GM12865 (cell line): Measurements from ENCODE around the gene KCTD12.

Source experiments
- DNase-seq: peaks from one replicate; pipeline ENCODE4 v3.0.0; 2010; ENCODE audit warnings: low read depth
- H3K4me3 ChIP-seq: 2 replicates; pipeline ENCODE4 v1.5.1; 2011; ENCODE audit warnings: mild to moderate bottlenecking, low read depth, low read length, control low read depth
- TF ChIP-seq, protein P1 (sequence below): IDR thresholded peaks from 2 replicates; pipeline ENCODE4 v1.5.1; 2011; ENCODE audit warnings: low read length, control low read depth, low read depth, inconsistent platforms; ENCODE audit not compliant: insufficient read depth; ENCODE audit errors: missing control alignments

The KCTD12 gene

DNA sequence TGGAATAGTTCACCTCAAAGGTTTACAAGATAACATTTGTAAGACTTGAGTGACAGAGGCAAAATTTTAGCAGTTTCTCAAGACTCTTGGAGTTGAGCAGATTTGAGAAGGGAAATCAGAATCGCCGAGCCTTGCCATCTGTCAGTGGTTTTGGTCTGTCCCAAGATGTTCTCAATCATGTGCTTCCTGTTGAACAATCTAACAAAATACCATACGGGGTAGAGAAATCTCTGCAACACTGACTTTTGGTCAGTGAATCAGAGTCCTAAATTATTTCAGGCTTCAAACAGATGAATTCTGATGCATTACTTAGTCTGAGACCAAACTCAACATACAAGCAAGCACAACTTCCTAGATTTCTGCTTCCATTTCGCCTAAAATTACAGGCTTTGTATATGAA lies 3.8 kb downstream of the KCTD12 start:
- peak; percentile 53 for DNase-seq
- H3K4me3 ChIP-seq, result no peak overlapping the region
- TF ChIP-seq, protein P1, sequence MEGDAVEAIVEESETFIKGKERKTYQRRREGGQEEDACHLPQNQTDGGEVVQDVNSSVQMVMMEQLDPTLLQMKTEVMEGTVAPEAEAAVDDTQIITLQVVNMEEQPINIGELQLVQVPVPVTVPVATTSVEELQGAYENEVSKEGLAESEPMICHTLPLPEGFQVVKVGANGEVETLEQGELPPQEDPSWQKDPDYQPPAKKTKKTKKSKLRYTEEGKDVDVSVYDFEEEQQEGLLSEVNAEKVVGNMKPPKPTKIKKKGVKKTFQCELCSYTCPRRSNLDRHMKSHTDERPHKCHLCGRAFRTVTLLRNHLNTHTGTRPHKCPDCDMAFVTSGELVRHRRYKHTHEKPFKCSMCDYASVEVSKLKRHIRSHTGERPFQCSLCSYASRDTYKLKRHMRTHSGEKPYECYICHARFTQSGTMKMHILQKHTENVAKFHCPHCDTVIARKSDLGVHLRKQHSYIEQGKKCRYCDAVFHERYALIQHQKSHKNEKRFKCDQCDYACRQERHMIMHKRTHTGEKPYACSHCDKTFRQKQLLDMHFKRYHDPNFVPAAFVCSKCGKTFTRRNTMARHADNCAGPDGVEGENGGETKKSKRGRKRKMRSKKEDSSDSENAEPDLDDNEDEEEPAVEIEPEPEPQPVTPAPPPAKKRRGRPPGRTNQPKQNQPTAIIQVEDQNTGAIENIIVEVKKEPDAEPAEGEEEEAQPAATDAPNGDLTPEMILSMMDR, result no peak

GRCh38 chr13:76879883-76880270 lies 6.3 kb downstream of the KCTD12 start:
- no peak for DNase-seq
- TF ChIP-seq, protein P1, result no peak
- H3K4me3 ChIP-seq, result peak overlapping the region; percentile 53

- TF ChIP-seq, protein P1, result no peak
- peak overlapping the region; percentile 53 for H3K4me3 ChIP-seq
- peak; percentile 81 for DNase-seq
Measured at GRCh38 chr13:76879203-76879882, 6.9 kb downstream of the KCTD12 start.

DNA sequence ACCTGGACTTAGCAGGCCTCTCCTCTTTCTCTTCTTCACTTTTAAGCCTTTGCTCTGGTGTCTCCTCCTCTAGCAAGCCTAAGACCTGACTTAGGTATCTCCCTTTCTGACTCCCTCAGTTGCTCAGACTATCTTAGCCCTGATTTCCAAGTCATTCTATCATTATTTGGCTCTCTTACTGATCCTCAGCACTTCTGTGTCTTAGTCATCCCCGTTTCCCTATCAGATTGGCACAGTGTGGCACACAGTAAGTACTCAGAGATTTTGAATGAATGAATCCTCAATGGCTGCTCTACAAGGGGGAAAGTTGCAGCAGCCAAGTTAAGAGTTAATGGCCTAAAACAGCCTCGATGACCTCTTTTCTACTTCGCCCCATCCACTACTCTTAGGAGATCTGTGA lies 8.2 kb downstream of the KCTD12 start:
- no peak for DNase-seq
- TF ChIP-seq, protein P1, result no peak
- H3K4me3 ChIP-seq, result no peak overlapping the region

DNA sequence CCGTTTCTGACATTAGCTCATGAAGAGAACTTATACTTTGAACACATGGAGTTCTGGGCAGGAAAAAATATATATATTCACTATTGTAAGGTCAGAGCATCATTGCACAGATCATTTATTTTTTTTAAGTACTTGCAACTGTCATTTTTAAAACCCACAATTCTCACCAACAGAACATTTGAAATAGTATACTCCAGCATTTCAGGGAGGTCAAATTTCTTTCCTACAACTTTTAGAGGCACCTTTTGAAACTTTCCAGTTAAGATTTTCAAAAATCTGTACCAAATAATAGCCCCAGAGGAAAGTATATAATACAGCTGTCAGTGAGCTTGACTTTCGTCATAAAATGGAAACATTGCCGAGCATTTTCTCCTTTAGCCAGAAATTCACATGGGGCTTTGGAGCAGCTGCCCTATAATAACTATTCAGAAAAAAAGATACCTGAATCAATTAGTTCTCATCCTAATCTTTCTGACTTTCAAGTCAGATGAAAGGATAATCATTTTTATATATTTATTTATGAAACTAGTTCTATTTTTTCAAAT lies 10.9 kb downstream of the KCTD12 start:
- DNase-seq, result no peak
- TF ChIP-seq, protein P1, result no peak
- H3K4me3 ChIP-seq, result no peak overlapping the region

DNA sequence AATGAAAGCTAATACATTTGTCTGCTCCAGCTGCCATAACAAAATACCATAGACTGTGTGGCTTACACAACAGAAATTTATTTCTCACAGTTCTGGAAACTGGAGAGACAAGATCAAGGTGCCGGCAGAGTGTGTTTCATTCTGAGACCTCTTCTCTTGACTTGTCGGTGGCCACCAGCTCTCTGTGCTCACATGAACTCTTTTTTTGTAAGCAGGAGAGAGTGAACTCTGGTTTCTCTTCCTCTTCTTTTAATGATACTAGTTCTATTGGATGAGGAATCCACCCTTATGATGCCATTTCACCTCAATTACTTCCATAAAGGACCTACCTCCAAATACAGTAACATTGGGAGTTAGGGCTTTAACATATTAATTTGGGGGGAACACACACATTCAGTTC lies 11.7 kb downstream of the KCTD12 start:
- TF ChIP-seq, protein P1, result no peak
- DNase-seq, result peak; percentile 71
- no peak overlapping the region for H3K4me3 ChIP-seq

GRCh38 chr13:76873445-76873844 lies 12.8 kb downstream of the KCTD12 start:
- no peak for DNase-seq
- no peak overlapping the region for H3K4me3 ChIP-seq
- TF ChIP-seq, protein P1, result no peak
